ENCODE data around the gene NKX2-3.
A peak's percentile ranks its signal among the peaks of the same experiment; 100 is the strongest.

Gene NKX2-3

GRCh38 chr10:99532687-99533495, at the start of gene NKX2-3:
Gene NKX2-3, plus strand, starts transcription at chr10:99532942. Its CDS starts 190 bp downstream, at chr10:99533132.
- FAIRE-seq: no peak

DNA sequence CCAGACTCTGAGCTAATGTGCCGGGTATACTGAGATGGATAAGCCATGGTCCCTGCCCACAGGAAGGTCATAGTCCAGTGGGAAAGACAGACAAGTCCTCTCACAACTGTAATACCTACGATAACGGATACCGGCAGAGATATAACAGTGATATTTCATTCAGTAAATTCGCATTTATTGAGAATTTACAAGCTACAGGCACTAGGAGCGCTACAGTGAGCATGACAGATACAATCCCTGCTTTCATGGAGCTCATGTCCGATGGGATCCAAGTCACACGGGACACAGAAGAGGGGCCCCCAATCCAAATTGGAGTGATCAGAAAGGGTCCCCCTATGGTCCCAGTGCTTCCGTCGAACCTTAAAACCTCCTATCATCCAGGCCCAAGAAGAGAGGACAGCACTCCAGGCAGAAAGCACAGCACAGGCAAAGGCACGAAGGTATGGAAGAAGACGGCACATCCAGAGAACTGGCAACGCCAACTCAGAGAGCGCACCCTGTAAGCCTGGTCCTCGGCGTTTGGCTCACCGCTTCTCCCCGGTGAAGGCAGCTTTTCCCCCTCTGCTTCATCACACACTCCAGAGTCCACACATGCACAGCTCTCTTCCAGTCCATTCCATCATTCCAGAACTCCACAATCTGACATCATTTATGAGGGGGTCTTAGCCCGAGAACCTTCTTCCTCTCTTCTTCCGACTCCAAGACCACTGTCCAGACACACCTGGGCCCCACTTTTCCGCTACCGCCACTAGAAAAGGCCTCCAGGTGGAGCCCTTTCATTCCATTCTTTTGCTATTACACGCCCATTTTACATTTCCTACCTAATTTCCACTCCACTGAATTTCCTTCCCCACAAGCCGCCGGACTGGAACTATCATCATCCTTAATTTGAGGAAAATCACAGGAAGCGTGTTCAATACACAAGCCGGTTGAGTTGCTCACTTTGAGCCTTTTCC, 47.8 kb upstream of the NKX2-3 start:
- no peak for FAIRE-seq

DNA sequence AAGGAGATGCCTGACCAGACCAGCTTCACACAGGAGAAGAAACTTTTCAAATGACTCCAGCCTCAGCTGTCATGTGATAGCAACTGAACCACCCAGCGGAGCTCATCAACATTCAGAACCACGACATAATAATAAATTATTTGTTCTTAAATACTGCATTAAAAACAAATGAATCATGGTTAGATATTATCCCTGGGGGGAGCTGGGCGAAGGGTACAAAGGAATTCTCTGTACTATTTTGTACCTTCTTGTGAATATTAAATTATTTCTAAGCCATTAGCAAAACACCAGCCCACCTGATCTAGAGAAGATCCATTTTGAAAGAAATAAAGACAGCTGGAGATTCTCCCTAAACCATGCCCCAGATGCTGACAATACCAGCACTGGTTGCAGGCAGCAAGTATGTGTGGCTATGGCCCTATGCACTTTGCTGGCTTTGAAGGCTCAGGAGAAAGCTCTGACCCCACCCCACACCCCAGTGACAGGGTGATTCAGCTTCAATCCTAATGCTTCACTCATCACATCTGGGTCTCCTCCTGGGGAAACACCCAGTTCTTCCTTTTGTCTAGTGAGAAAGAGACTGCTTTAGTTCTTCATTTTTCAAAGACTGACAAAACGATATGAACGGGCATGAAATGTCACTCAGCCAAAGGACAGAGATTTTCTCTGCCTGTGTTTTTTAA, 45.5 kb upstream of the NKX2-3 start:
- FAIRE-seq: no peak

GRCh38 chr10:99489271-99489670, 43.5 kb upstream of the NKX2-3 start:
- no peak for FAIRE-seq

GRCh38 chr10:99497343-99498025, 35.3 kb upstream of the NKX2-3 start:
- FAIRE-seq: no peak

- no peak for FAIRE-seq
Measured at GRCh38 chr10:99506416-99506815, 26.3 kb upstream of the NKX2-3 start.

- no peak for FAIRE-seq
Measured at GRCh38 chr10:99507265-99507664, 25.5 kb upstream of the NKX2-3 start.

GRCh38 chr10:99513061-99513460, 19.7 kb upstream of the NKX2-3 start:
- no peak for FAIRE-seq

DNA sequence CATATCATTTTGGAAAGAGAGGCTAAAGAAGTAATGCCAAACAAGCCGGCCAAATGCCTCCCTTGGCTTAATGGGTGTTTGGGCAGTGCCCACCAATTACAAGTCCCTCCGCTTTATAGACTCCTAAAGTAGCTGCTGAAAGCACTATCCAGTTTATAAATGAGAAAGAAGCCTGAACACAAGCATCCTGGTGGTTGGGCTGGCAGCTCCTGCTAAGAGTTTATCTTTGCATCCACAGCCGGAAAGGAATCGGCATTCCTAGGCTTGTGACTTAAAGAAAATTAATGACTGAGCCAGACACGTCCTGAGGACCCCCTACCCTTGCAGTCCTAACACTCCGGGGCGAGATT, 13.1 kb upstream of the NKX2-3 start:
- FAIRE-seq: peak; percentile 38

DNA sequence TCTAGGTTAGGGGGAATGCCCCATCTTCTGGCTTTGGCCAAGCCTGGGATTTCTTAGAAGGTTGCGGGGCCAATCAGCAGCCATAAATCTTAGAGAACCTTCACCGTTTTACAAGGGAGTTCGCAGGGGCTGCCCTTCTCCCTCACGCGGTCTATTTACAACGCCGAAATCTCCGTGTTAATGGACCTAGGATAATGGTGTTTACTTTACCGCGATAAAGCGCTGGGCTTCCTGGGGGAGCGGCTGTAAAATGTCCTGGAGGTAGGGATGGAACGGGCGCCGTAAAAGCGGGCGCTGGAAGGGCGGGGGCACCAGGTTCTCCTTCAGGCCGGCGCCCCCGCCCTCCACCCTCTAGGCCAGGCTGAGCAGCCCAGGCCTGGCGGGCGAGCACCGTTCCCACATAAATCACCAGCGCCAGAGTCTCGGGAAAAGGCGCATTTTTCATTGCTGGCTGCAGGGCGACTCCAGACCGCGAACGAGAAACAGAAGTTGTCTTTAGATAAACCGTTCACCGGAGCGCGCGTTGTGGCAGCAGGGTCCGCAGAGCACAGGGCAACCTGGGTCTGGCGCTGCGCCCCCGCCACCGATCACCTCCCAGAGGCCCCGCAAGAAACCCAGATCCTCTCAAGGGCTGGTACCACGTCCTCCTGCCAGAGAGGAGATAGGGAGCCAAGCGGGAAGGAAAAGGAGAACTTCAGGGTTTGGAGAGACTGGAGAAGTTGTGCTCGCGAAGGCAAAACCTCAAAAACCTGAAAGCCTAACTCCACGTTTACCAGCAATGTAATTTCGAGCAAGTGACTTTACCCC, 12.5 kb upstream of the NKX2-3 start:
- FAIRE-seq: no peak

DNA sequence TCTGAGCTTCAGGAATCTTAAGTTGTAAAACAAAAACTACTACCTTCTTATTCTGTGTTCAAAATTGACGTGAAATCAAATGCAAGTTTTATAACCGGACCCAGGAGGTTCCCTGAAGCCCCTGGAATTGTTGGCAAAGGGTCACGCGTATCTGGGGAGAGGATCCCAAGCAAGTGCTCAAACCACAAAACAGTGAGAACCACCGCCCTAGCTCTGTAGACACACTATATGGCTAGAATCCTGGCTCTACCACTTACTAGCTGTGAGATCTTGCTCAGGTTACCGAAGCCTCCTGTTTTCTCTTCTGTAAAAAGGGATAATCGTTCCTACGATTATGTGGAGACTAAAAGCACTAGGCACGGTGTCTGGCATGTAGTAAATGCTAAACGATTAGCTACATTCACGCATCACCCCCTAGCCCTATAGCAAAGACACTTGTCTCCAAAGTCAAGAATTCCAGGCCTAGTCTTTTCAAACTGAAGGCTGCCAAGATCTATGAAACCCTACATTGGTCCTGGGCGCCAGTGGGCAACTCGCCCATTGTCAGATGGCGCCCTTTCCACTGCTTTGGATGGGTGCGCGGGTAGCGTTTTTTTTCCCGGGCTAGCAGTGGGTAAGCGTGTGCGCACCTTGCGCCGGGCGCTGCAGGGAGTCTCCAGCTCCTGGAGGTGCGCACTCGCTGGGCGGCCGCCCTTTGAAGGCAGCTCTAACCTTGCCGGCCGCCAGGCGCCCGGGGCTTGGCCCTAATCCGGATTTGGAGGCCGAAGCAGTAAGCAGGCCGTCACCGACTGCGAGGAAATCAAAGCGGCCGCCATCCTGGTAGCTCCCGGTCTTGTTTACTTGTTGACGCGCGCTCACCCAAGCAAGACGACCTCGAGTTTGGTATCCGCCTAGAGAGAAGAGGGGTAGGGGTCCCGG, 11.6 kb upstream of the NKX2-3 start:
- FAIRE-seq: no peak

DNA sequence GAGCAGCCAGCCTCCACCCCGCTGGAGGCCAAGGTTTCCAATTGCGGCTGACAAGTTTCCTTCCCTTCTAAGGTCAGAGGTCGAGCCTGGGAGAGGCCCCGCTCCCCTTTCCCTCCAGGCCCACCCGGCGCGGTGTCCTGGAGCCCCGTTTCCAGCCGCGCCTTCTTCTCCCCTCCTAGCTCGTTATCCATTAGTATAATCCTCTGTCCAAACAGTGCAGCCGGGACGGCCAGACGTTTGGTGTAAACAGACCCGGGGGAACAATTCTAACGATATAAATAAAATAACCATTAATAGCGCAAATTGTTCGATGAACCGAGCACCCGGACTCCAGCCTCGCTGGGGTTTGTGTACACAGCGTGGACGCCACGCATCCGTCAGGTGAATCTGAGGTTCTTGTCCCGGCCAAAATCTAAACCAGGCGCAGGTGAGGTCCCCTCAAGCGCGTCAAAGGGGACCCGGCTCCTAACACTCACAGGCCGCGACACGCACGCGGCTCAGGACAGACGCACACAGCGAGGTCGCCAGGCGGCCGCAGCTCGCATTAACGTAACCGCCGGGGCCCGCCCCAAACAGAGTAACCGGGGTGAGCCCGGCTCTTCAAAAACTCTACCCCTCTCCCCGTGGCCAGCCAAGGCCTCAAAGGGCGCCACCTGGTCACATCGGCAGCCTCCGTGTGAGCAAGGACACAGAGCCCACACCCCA, 10.8 kb upstream of the NKX2-3 start:
- no peak for FAIRE-seq

GRCh38 chr10:99522470-99523250, 10.1 kb upstream of the NKX2-3 start:
- no peak for FAIRE-seq

- FAIRE-seq: no peak
Measured at GRCh38 chr10:99523251-99523773, 9.4 kb upstream of the NKX2-3 start.

DNA sequence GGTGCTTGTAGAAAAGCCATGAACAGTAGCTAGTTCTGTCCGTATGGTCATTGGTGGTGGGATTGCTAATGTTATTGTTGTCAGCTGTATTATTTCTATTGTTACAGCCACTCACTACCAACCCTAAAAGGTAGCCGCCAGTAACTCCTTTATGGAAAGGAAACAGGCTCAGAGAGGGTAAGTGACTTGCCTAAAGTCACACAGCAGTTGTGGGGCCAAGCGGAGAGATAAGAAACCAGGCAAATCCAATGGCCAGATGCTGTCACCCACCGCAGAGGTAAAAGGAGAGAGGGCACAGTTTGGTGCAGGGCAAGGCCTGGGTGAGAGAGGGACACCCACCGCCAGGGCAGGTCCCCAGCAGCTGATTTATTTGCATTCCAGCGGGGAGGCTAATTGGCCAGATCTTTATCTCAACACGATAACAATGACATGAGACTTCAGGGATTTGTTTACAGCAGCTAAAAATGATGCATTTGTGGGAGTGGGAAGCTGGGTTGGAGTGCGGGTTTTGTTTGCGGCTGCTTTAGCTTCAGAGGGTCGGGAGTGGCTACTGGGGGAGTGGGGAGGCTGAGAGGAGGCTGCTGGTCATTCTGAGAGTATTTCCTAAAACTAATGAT, 8.6 kb upstream of the NKX2-3 start:
- FAIRE-seq: no peak

DNA sequence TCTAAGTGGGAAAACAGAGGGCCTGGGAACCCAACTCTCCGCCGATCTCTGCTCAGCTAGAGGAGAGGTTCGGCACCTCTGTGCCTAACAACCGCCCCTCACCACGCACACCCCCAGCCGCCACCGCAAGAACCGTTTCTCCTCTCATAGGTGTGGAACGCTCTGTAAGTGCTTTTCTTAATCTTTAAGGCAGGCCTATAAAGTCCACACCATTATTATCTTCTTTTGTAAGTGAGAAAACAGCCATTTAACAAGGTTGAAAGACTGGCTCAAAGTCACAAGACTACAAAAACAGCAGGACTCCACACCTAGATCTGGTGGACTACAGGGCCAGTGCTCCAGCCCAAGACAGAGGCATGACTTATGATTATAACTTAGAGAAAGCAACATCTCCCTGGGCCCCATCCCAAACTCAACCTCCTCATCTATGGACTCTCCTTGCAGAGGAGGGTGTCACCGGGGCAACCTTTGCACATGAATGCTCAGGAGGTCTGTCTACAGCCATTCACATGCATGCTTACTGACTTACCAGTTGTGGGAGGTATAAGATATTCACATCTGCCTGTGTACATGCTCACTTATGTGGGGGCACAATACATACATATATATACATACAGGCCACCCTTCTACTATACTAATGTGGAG, 7.9 kb upstream of the NKX2-3 start:
- FAIRE-seq: no peak

DNA sequence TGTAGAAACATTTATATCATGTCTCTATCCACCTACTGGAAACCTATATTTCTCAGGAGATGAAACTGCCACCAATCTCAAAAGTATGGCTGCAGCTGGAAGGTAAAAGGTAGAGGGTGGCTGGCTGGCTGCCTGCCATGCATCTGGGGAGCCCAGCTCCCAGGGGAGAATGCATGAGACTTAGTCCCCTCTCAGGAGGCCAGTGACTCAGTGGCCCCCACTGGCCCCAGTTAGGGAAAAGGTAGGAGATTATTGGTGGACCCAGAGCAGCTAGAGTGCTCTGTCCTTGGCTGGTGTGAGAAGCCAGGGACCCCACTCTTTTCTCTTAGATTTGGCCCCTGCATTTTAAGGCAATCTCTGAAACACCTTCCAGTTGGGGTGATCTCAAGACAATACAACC, 6.8 kb upstream of the NKX2-3 start:
- no peak for FAIRE-seq
